Left ventricle myocardium inferior (tissue), 1 donor: ENCODE data around the gene DUS2. TPM values are rescaled to one million over a fixed set of nuclear protein-coding genes. Genes with fewer than 3 reads are reported as not detected.
A peak's percentile ranks its signal among the peaks of the same experiment; 100 is the strongest.
"Not testable (repeated sequence)": the region's sequence is repeated elsewhere in the genome, so short reads cannot be mapped to it uniquely, and the experiment has no call there.

ENCODE experiments used
- DNase-seq: peaks from one replicate; pipeline ENCODE4 v3.0.0-alpha.2; 2020
- H3K27ac ChIP-seq: fragments of 200-600 bp; replicated peaks from 2 replicates; pipeline ENCODE4 v1.8.0; 2021
- H3K27me3 ChIP-seq: fragments of 200-600 bp; 2 replicates; pipeline ENCODE4 v1.8.0; 2021; ENCODE audit warnings: low read depth
- H3K36me3 ChIP-seq: fragments of 200-600 bp; 2 replicates; pipeline ENCODE4 v1.8.0; 2021
- H3K4me1 ChIP-seq: fragments of 200-600 bp; 2 replicates; pipeline ENCODE4 v1.8.0; 2021
- H3K4me3 ChIP-seq: fragments of 200-600 bp; 2 replicates; pipeline ENCODE4 v1.8.0; 2021; ENCODE audit warnings: mild to moderate bottlenecking, moderate library complexity
- H3K9me3 ChIP-seq: fragments of 200-600 bp; replicated peaks from 2 replicates; pipeline ENCODE4 v1.8.0; 2021
- intact Hi-C: fragments of 100-400 bp; cut with micrococcal nuclease; formaldehyde crosslinking; loops from one replicate; pipeline ENCODE4 v1.11.0; 2022
- total RNA-seq: library from RNA; stranded (reverse); fragmentation: NEBNext Ultra II Directional; extraction: Animal tissue kit (Norgen Biotek cat#: 25700); gene quantifications from one replicate; pipeline ENCODE4 v1.2.1, GENCODE V29; 2021
- TF ChIP-seq, protein P1 (sequence below): fragments of 200-600 bp; IDR thresholded peaks from 2 replicates; pipeline ENCODE4 v1.8.0; 2021; ENCODE audit warnings: antibody characterized with exemption, mild to moderate bottlenecking, borderline replicate concordance
- donor health status: DM: no; HTN: yes; CAD: no; lungs with severe emphysema.

DUS2 gene
- total RNA-seq, 1 donor from 2014 or later: 6.8 TPM

DNA sequence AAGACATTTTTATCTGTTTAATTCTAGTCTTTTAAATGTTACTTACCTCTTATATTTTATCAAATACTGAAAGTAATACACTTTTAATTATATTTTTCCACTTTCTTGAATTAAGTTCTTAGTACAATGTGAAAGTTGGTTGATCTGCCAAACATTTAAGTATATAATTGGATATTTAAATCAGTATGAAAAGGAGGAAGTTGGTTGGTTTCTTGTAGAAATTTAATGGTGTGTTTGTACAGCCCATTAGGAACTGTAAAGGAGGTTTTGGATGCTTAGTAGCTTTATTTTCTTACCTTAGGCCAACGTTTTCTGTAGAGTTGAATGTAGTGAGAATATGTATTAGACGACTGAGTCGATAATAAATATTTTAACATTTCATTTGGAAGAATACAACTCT lies 67.4 kb downstream of the DUS2 start:
- no peak overlapping the region for H3K4me3 ChIP-seq
- TF ChIP-seq, protein P1, sequence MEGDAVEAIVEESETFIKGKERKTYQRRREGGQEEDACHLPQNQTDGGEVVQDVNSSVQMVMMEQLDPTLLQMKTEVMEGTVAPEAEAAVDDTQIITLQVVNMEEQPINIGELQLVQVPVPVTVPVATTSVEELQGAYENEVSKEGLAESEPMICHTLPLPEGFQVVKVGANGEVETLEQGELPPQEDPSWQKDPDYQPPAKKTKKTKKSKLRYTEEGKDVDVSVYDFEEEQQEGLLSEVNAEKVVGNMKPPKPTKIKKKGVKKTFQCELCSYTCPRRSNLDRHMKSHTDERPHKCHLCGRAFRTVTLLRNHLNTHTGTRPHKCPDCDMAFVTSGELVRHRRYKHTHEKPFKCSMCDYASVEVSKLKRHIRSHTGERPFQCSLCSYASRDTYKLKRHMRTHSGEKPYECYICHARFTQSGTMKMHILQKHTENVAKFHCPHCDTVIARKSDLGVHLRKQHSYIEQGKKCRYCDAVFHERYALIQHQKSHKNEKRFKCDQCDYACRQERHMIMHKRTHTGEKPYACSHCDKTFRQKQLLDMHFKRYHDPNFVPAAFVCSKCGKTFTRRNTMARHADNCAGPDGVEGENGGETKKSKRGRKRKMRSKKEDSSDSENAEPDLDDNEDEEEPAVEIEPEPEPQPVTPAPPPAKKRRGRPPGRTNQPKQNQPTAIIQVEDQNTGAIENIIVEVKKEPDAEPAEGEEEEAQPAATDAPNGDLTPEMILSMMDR: no peak
- intact Hi-C loops: loop anchor here (10.0 kb wide), 1 partner anchor 114 kb away; no protein-coding TSS in a partner anchor

DNA sequence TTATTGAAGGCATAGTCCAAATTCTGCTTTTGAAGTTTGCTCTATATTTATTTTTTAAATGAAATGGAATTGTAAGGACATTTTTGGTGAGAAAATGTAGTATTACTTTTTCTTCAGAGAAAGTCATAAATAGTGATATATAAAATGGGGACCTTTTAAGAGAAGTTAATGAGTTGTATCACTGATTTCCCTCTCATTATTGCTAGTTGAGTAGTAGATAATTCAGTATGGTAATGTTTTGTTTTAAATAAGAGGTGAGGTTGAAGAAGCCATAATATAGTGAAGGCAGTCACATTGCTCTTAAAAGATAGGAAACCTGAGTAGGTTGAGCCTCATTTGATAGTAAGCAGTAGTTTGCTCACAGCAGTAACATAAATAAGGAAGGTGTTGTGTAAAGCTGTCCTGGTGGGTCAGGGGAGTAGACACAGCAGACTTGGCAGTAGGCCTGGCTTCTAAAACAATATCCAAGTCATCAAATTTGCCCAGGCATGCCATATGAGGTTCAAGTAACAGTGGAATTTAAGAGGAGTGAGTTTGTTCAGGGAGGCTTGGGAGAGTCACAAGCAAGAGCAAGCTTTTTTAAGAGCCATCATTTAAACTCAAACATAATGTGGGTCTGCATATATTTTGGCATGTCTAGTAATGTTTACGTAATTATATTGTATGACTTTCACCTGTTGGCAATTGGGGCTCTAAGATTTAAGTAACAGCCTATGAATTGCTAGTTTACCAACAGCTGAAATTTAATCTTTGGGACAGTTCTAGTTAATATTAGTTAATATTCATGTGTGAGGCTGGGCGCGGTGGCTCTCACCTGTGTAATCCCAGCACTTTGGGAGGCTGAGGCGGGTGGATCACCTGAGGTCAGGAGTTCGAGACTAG lies 68.5 kb downstream of the DUS2 start:
- Histone ChIP-seq H3K9me3 (no peaks in the 10 kb centered on the region), H3K4me1 (peaks cover 90% of the 10 kb centered on the region), H3K27me3 (no peaks in the 10 kb centered on the region), H3K4me3 (no peak overlapping the region), H3K27ac (no peak overlapping the region), H3K36me3 (no peaks in the 10 kb centered on the region)
- intact Hi-C loops: loop anchor here (10.0 kb wide), 1 partner anchor 113 kb away; no protein-coding TSS in a partner anchor
- DNase-seq: no peak
- TF ChIP-seq, protein P1: no peak

More for the DNA sequence above, 67.4 kb downstream of the DUS2 start:
- Histone ChIP-seq H3K4me1 (peaks cover 99% of the 10 kb centered on the region), H3K36me3 (no peaks in the 10 kb centered on the region), H3K27me3 (no peaks in the 10 kb centered on the region), H3K27ac (no peak overlapping the region), H3K9me3 (no peaks in the 10 kb centered on the region)
- no peak for DNase-seq

DNA sequence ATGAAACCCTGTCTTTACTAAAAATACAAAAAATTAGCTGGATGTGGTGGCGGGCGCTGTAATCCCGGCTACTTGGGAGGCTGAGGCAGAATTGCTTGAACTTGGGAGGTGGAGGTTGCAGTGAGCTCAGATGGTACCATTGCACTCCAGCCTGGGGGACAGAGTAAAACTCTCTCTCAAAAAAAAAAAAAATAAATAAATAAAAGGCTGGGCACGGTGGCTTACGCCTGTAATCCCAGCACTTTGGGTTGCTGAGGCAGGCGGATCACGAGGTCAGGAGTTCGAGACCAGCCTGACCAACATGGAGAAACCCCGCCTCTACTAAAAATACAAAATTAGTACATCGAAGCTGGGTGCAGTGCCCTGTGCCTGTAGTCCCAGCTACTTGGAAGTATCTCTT lies 69.2 kb downstream of the DUS2 start:
- H3K27ac ChIP-seq, H3K36me3 ChIP-seq, H3K9me3 ChIP-seq, DNase-seq, H3K4me3 ChIP-seq, H3K27me3 ChIP-seq: not testable (repeated sequence)
- H3K4me1 ChIP-seq: peaks cover 90% of the 10 kb centered on the region
- intact Hi-C loops: loop anchor here (10.0 kb wide), 1 partner anchor 113 kb away; no protein-coding TSS in a partner anchor

DNA sequence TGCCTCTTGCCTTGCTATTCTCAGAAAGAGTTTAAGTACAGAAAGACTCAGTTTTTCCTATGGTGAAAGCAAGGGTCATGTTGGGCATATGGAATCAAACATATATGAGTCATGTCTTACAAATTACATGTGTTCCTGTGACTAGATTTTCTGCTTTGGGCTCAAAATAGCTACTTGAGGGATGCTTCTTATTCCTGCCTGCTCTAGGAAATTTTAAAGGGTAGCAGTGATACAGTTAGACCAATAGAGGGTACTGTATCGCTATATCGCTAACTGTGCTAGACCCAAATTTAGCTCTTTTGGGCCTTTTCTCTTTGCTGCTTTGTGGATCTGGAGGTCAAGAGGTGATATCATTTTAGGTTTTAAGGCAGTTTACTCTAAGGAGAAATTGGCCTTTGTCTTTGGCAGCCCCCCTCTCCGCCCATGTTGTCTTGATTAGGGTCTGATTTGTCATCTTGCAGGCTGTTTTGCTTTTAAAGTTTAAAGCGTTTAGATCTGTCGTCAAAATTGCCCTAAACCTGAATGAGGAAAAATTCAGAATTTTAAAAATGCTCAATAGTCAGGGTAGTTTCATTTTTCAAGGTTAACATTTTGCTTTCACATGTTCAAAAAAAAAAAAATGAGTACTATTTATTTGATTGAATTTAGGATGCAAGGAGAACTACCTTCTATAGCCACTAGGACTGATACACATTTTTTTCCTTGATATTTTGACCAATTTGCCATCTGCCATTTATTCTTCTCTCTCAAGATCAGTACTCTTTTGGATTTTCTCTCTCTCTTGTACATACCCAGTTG lies 70.9 kb downstream of the DUS2 start:
- intact Hi-C loops: loop anchor here (10.0 kb wide), 1 partner anchor 111 kb away; no protein-coding TSS in a partner anchor
- H3K4me3 ChIP-seq: no peak overlapping the region
- DNase-seq: no peak
- H3K27ac ChIP-seq: no peak overlapping the region
- peaks cover 79% of the 10 kb centered on the region for H3K4me1 ChIP-seq
- TF ChIP-seq, protein P1: peak; percentile 61
- no peaks in the 10 kb centered on the region for H3K9me3 ChIP-seq
- no peaks in the 10 kb centered on the region for H3K27me3 ChIP-seq
- H3K36me3 ChIP-seq: no peaks in the 10 kb centered on the region

DNA sequence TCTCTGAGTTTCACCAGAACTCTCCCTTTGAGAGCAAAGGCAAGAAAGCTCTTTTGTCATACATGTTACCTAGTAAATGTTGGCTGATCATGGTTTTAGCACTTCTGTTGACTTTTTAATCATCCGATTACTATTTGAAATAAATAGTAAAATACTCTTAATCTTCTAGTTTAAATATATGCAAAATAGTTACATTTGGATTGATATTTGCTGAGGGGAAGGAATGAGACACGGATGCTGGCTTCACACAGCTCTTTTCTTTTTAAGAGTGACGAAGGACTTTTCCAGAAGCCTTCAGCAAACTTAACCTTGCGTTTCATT lies 71.5 kb downstream of the DUS2 start:
- Histone ChIP-seq H3K4me1 (peaks cover 73% of the 10 kb centered on the region), H3K27ac (no peak overlapping the region), H3K9me3 (no peaks in the 10 kb centered on the region), H3K36me3 (no peaks in the 10 kb centered on the region), H3K4me3 (no peak overlapping the region), H3K27me3 (no peaks in the 10 kb centered on the region)
- DNase-seq: no peak
- TF ChIP-seq, protein P1: no peak
- intact Hi-C loops: loop anchor here (10.0 kb wide), 1 partner anchor 110 kb away; no protein-coding TSS in a partner anchor
